Neural progenitor cell (in vitro differentiated cells): ENCODE measurements around the gene CEP68. TPM values are rescaled to one million over a fixed set of nuclear protein-coding genes. Genes with fewer than 3 reads are reported as not detected.

Experiments
- DNase-seq: peaks from one replicate; pipeline ENCODE4 v3.0.0-alpha.2; 2016; ENCODE audit warnings: low spot score
- H2AFZ ChIP-seq: fragments of 200-600 bp; sonication (generic); replicated peaks from 2 replicates; pipeline ENCODE4 v1.6.1; 2016; ENCODE audit warnings: antibody characterized with exemption
- H3F3A ChIP-seq: fragments of 200-600 bp; sonication (generic); 2 replicates; pipeline ENCODE4 v1.6.1; 2016; ENCODE audit warnings: antibody characterized with exemption, low read depth
- H3K27ac ChIP-seq: fragments of 200-600 bp; sonication (generic); 2 replicates; pipeline ENCODE4 v1.5.1; 2016; ENCODE audit warnings: mild to moderate bottlenecking
- H3K27me3 ChIP-seq: fragments of 200-600 bp; sonication (generic); 2 replicates; pipeline ENCODE4 v1.6.1; 2016; ENCODE audit warnings: mild to moderate bottlenecking, moderate library complexity
- H3K36me3 ChIP-seq: fragments of 200-600 bp; sonication (generic); 2 replicates; pipeline ENCODE4 v1.5.1; 2016
- H3K4me1 ChIP-seq: fragments of 200-600 bp; sonication (generic); 2 replicates; pipeline ENCODE4 v1.6.1; 2016; ENCODE audit warnings: mixed run types
- H3K4me2 ChIP-seq: fragments of 200-600 bp; sonication (generic); 2 replicates; pipeline ENCODE4 v1.6.1; 2016
- H3K4me3 ChIP-seq: fragments of 200-600 bp; sonication (generic); 2 replicates; pipeline ENCODE4 v1.5.1; 2016
- H3K79me2 ChIP-seq: fragments of 200-600 bp; sonication (generic); 2 replicates; pipeline ENCODE4 v1.6.1; 2016; ENCODE audit warnings: low read depth
- H3K9ac ChIP-seq: fragments of 200-600 bp; sonication (generic); 2 replicates; pipeline ENCODE4 v1.6.1; 2016
- H3K9me3 ChIP-seq: fragments of 200-600 bp; sonication (generic); 2 replicates; pipeline ENCODE4 v1.5.1; 2016; ENCODE audit warnings: low read depth
- H4K20me1 ChIP-seq: fragments of 200-600 bp; sonication (generic); 2 replicates; pipeline ENCODE4 v1.6.1; 2016; ENCODE audit warnings: low read depth
- H3K27ac Mint-ChIP-seq: 3 replicates; pipeline ENCODE4 v1.8.0; 2021; ENCODE audit warnings: mixed read lengths
- H3K27me3 Mint-ChIP-seq: 2 replicates; pipeline ENCODE4 v1.8.0; 2022; ENCODE audit warnings: low read depth, mild to moderate bottlenecking, inconsistent platforms, moderate library complexity, mixed read lengths; ENCODE audit not compliant: insufficient read depth
- H3K36me3 Mint-ChIP-seq: 3 replicates; pipeline ENCODE4 v1.8.0; 2021; ENCODE audit warnings: mixed read lengths
- H3K4me1 Mint-ChIP-seq: 3 replicates; pipeline ENCODE4 v1.8.0; 2021; ENCODE audit warnings: mixed read lengths
- H3K4me3 Mint-ChIP-seq: 3 replicates; pipeline ENCODE4 v1.8.0; 2021; ENCODE audit warnings: mild to moderate bottlenecking, moderate library complexity, mixed read lengths
- H3K9me3 Mint-ChIP-seq: 3 replicates; pipeline ENCODE4 v1.8.0; 2020; ENCODE audit warnings: mixed read lengths
- CTCF ChIP-seq: fragments of 200-600 bp; sonication (generic); IDR thresholded peaks from 2 replicates; pipeline ENCODE4 v1.5.1; 2017; ENCODE audit warnings: antibody characterized with exemption, mild to moderate bottlenecking
- EZH2 ChIP-seq: fragments of 200-600 bp; sonication (generic); IDR thresholded peaks from 2 replicates; pipeline ENCODE4 v1.6.1; 2017; ENCODE audit warnings: antibody characterized with exemption, mild to moderate bottlenecking, moderate library complexity
- EZH2phosphoT487 ChIP-seq: fragments of 200-600 bp; sonication (generic); IDR thresholded peaks from 2 replicates; pipeline ENCODE4 v1.6.1; 2017; ENCODE audit warnings: antibody characterized with exemption
- total RNA-seq: library from RNA; depleted of rRNA; stranded (reverse); fragments of >200 nt; gene quantifications from 2 replicates; pipeline ENCODE4 v1.2.3, GENCODE V29; 2015; ENCODE audit warnings: low replicate concordance

The CEP68 gene
- total RNA-seq, 1 donor from 2014 or later, result 36.2 TPM

- peaks cover 16% of the 10 kb centered on the region for H3K4me1 ChIP-seq
- no peak overlapping the region for H3K27ac ChIP-seq
- H3K4me2 ChIP-seq, result no peak overlapping the region
- H3K36me3 ChIP-seq, result no peaks in the 10 kb centered on the region
- H3K4me1 Mint-ChIP-seq, result peaks cover 9% of the 10 kb centered on the region
- H2AFZ ChIP-seq, result no peak overlapping the region
- H3K9ac ChIP-seq, result no peak overlapping the region
- H3K36me3 Mint-ChIP-seq, result peaks cover 24% of the 10 kb centered on the region
- no peaks in the 10 kb centered on the region for H3K27me3 ChIP-seq
- TF ChIP-seq CTCF (no peak), EZH2 (no peak), EZH2phosphoT487 (no peak)
- peaks cover 3% of the 10 kb centered on the region for H4K20me1 ChIP-seq
- no peak overlapping the region for H3K27ac Mint-ChIP-seq
- no peaks in the 10 kb centered on the region for H3K9me3 ChIP-seq
- no peak overlapping the region for H3K4me3 ChIP-seq
- DNase-seq, result no peak
- peaks cover 8% of the 10 kb centered on the region for H3K27me3 Mint-ChIP-seq
- no peaks in the 10 kb centered on the region for H3K79me2 ChIP-seq
- H3K4me3 Mint-ChIP-seq, result no peak overlapping the region
- peaks cover 7% of the 10 kb centered on the region for H3K9me3 Mint-ChIP-seq
- H3F3A ChIP-seq, result peaks cover 12% of the 10 kb centered on the region
Observed at GRCh38 chr2:65046633-65047407, 9.4 kb upstream of the CEP68 start.

- Mint-ChIP-seq H3K4me1 (peaks cover 9% of the 10 kb centered on the region), H3K27ac (no peak overlapping the region), H3K27me3 (peaks cover 8% of the 10 kb centered on the region), H3K36me3 (peaks cover 20% of the 10 kb centered on the region), H3K9me3 (peaks cover 11% of the 10 kb centered on the region), H3K4me3 (no peak overlapping the region)
- Histone ChIP-seq H2AFZ (no peak overlapping the region), H3K36me3 (no peaks in the 10 kb centered on the region), H3K27ac (no peak overlapping the region), H3K4me2 (no peak overlapping the region), H3K4me1 (peaks cover 16% of the 10 kb centered on the region), H3K4me3 (no peak overlapping the region), H3K9ac (no peak overlapping the region), H3K27me3 (no peaks in the 10 kb centered on the region), H4K20me1 (peaks cover 3% of the 10 kb centered on the region), H3F3A (peaks cover 12% of the 10 kb centered on the region), H3K79me2 (no peaks in the 10 kb centered on the region), H3K9me3 (no peaks in the 10 kb centered on the region)
- no peak for DNase-seq
- TF ChIP-seq CTCF, result no peak
- no peak for TF ChIP-seq EZH2
- TF ChIP-seq EZH2phosphoT487, result no peak
Observed at GRCh38 chr2:65049010-65049639, 7.1 kb upstream of the CEP68 start.

GRCh38 chr2:65050931-65051330, 5.3 kb upstream of the CEP68 start:
- Mint-ChIP-seq H3K27me3 (peaks cover 15% of the 10 kb centered on the region), H3K9me3 (peaks cover 9% of the 10 kb centered on the region), H3K4me1 (peaks cover 17% of the 10 kb centered on the region), H3K36me3 (peaks cover 12% of the 10 kb centered on the region), H3K4me3 (no peak overlapping the region), H3K27ac (no peak overlapping the region)
- Histone ChIP-seq H3K79me2 (peaks cover 11% of the 10 kb centered on the region), H4K20me1 (peaks cover 4% of the 10 kb centered on the region), H3K9ac (no peak overlapping the region), H3K27me3 (no peaks in the 10 kb centered on the region), H3K27ac (no peak overlapping the region), H3F3A (peaks cover 10% of the 10 kb centered on the region), H3K9me3 (no peaks in the 10 kb centered on the region), H3K36me3 (no peaks in the 10 kb centered on the region), H3K4me1 (peaks cover 4% of the 10 kb centered on the region), H3K4me2 (no peak overlapping the region), H2AFZ (no peak overlapping the region), H3K4me3 (no peak overlapping the region)
- no peak for TF ChIP-seq CTCF
- TF ChIP-seq EZH2phosphoT487, result no peak
- TF ChIP-seq EZH2, result no peak
- no peak for DNase-seq
